Measurements from ENCODE around the gene SEPTIN12.

DNA sequence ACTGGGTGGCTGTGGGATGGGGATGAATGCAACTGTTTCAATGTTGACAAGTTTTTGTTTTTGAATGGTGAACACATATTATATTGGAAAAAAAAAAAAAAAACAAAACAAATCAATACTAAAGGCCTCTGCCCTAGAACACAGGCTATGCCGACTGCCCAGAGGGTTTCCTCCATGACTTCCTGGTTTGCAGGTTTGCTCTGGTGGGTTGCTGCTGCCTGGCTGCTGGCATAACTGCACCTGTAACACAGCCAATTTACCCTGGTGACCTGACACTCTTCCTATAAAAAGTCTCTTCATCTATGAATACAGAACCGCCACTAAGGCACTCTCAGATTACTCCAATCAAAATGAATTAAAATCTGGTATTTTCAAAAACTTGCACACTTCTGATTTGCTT is 48.6 kb upstream of the SEPTIN12 start:
- TF ChIP-seq, protein P1, sequence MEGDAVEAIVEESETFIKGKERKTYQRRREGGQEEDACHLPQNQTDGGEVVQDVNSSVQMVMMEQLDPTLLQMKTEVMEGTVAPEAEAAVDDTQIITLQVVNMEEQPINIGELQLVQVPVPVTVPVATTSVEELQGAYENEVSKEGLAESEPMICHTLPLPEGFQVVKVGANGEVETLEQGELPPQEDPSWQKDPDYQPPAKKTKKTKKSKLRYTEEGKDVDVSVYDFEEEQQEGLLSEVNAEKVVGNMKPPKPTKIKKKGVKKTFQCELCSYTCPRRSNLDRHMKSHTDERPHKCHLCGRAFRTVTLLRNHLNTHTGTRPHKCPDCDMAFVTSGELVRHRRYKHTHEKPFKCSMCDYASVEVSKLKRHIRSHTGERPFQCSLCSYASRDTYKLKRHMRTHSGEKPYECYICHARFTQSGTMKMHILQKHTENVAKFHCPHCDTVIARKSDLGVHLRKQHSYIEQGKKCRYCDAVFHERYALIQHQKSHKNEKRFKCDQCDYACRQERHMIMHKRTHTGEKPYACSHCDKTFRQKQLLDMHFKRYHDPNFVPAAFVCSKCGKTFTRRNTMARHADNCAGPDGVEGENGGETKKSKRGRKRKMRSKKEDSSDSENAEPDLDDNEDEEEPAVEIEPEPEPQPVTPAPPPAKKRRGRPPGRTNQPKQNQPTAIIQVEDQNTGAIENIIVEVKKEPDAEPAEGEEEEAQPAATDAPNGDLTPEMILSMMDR (IDR thresholded peaks at IDR 0.05) = no peak
- no peak for TF ChIP-seq POLR2AphosphoS5 (IDR thresholded peaks at IDR 0.05)
- no peak for TF ChIP-seq POLR2A (IDR thresholded peaks at IDR 0.05)
- no peak for TF ChIP-seq EP300 (IDR thresholded peaks at IDR 0.05)
